ENCODE data around the gene ADAMTS3. TPM values are rescaled to one million over a fixed set of nuclear protein-coding genes. Genes with fewer than 3 reads are reported as not detected.
A peak's percentile ranks its signal among the peaks of the same experiment; 100 is the strongest.

Gene ADAMTS3
- polyA plus RNA-seq, 1 donor, result 2.0 TPM

DNA sequence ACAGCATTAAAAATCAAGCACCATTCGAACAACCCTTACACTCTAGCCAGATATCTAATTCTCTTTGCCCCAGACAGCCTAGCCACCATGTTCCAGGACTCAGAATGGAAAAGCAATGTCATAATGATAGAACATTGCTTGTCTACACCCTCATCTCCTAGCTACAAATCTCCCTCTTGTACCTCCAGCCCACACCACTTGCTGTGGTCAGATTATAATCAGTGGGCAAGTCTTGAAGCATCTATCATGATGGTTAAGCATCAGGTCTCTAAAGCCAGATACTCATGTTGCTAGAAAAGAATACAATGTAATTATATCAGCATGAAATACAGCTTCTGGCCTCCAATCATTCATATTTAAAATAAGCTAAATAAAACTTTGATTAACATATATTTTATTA, 268.9 kb downstream of the ADAMTS3 start:
- DNase-seq (ENCODE audit: low read depth), result no peak

DNA sequence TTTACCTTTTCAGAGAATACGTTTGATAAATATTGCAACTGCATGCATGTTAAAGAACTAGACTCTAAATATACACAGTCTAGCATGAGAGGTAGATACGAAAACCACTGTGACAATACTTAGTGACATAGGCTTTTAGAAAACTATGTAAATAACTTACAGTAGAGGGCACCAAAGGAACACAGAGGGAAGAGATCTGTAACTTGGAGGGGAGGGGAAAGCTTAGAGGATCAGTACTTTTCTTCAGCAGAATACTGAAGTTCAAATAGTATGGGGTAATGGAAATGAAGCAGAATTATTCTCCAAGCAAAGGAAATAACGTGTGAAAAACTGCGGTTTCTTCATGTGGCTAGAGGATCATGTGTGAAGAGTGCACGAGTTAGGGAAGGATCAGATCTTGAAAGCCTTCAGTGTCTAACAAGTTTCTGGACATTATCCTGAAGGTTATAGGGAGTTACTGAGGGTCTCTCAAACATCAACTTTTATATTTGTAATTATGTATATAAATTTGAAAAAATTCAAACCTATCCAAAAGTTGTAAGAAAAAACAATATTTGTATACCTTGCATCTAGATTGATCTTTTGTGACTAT, 273.0 kb downstream of the ADAMTS3 start:
- DNase-seq (ENCODE audit: low read depth), result peak; percentile 44

- no peak for DNase-seq (ENCODE audit: low read depth)
These were observed 278.3 kb downstream of the ADAMTS3 start for GRCh38 chr4:72290737-72291136.

GRCh38 chr4:72286910-72287309, 282.1 kb downstream of the ADAMTS3 start:
- no peak for DNase-seq (ENCODE audit: low read depth)

- no peak for DNase-seq (ENCODE audit: low read depth)
These were observed 282.8 kb downstream of the ADAMTS3 start for GRCh38 chr4:72286185-72286584.

DNA sequence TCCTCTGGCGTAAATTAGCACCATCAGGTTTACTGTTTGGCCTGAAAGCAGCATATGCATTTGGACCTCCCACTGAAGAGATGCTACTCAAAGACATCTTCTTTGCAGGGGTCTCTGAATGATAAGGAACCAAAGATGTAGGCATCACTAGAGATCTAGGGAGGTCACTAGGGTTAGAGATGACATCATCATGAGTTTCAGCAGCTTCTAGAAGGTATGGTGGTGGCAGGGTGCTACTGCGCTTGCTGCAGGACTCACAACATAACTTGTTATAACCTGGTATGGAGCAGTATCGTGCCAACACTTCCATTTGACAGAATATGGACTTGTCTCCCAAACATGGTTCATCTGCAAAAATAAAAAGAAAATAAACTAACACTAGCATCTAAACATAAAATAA, 285.7 kb downstream of the ADAMTS3 start:
- DNase-seq (ENCODE audit: low read depth), result no peak

GRCh38 chr4:72280252-72280651, 288.8 kb downstream of the ADAMTS3 start:
- no peak for DNase-seq (ENCODE audit: low read depth)

DNA sequence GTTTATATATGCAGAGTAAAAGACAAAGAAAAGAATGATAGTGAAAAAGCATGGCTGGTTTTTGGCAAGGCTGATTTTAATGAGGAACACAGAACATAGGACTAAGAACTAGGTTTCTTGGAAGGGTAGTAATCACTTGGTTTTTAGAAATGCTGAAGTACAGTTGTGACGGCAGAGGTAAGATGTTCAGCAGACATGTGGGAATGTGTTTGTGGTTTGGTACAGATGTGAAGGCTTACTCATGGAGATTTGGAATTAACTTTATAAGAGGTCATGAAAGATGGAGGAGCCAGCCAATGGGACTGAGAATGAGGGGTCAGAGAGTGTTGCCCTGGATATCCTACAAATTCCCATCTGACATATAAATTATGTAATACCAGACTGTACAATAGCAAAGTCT, 293.6 kb downstream of the ADAMTS3 start:
- DNase-seq (ENCODE audit: low read depth), result no peak

DNA sequence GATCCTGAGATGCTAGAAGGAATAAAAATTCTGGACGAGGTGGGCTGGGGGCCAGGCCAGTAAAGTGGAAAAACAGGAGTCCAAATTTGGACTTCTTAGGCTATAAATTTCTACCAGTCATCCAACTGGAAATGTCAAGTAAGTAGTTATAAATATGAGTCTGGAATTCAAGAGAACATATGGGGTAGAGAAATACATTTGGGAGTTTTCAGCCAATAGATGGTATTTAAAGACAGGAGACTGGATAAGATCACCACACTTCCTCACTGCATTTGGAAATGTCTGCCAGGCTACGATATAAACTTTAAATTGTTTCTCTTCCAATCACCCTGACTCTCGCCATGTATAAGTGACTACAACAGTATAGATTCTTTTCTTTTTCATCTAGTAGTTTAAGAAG, 294.8 kb downstream of the ADAMTS3 start:
- no peak for DNase-seq (ENCODE audit: low read depth)

DNA sequence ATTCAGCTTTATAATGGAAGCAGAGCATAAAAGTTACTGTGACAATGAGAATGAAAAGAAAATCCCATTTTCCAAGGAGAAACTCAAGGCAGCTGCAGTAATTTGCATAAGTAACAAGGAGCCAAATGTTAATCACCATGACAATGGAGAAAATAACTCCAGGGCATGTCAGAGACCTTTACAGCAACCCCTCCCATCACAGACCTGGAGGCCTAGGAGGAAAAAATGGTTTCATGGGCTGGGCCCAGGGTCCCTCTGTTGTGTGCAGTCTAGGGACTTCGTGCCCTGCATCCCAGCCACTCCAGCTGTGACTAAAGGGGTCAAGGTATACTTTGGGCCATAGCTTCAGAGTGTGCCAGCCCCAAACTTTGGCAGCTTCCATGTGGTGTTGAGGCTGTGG, 313.8 kb downstream of the ADAMTS3 start:
- no peak for DNase-seq (ENCODE audit: low read depth)

- no peak for DNase-seq (ENCODE audit: low read depth)
These were observed 325.4 kb downstream of the ADAMTS3 start for GRCh38 chr4:72243641-72244040.

DNA sequence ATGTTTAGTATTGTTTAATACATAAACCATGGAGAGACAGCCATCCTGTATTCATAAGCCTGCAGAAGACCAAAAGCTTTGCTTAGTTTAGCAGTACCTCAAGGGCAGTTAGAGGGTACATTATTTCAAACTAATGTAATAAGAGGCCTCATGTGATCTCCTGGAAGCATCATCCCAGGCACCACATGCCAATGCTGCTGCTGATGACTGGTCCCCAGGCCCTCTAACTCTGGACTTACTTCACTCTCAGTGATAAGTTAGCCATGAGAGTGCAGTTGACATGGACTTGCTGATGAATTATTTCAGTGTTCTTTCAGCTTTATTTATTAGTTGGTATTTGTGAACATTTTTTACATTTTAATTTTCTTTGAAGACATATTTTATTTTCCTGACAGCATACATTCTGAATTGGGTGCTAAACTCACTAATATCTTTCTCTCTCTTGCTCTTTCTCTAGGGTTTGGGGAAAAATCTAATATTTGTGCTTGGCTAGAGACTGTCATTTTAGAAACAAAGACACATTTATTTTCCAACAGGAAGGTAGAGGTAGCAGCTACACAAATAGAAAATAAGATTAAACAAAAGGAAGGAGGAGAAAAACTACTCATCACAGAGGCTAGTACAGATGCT, 329.4 kb downstream of the ADAMTS3 start:
- DNase-seq (ENCODE audit: low read depth), result no peak
